ENCODE data around the gene LYPD4.
A peak's percentile ranks its signal among the peaks of the same experiment; 100 is the strongest.
"Not testable (repeated sequence)": the region's sequence is repeated elsewhere in the genome, so short reads cannot be mapped to it uniquely, and the experiment has no call there.

The LYPD4 gene

GRCh38 chr19:41796901-41797300 is 47.6 kb downstream of the LYPD4 start:
- no peak for DNase-seq

- no peak for DNase-seq
Observed at GRCh38 chr19:41796362-41796761, 48.1 kb downstream of the LYPD4 start, which contains the start of gene CEACAM3. TSS of gene CEACAM3 (plus strand) at chr19:41796587. CDS start at chr19:41796678, 91 bp downstream.

GRCh38 chr19:41795031-41795461 is 49.4 kb downstream of the LYPD4 start:
- peak in 2 of 14 donors; percentile 1 to 2 for DNase-seq

- DNase-seq, result no peak
Observed at GRCh38 chr19:41793414-41793727, 51.1 kb downstream of the LYPD4 start.

- DNase-seq, result peak in 3 of 14 donors; percentile 1 to 7 (median 1)
Observed at GRCh38 chr19:41792513-41793413, 51.7 kb downstream of the LYPD4 start.

GRCh38 chr19:41789053-41789452 is 55.4 kb downstream of the LYPD4 start:
- DNase-seq, result not testable (repeated sequence)

GRCh38 chr19:41788518-41788917 is 56.0 kb downstream of the LYPD4 start:
- not testable (repeated sequence) for DNase-seq
